HG02870 (cell line): ENCODE measurements around the gene SIRPA.

Experiments
- ATAC-seq: cut with Tn5 transposase; IDR thresholded peaks from one replicate; pipeline ENCODE4 v1.9.1; 2021; ENCODE audit warnings: mild to moderate bottlenecking, moderate library complexity; ENCODE audit not compliant: unreplicated experiment

SIRPA gene

DNA sequence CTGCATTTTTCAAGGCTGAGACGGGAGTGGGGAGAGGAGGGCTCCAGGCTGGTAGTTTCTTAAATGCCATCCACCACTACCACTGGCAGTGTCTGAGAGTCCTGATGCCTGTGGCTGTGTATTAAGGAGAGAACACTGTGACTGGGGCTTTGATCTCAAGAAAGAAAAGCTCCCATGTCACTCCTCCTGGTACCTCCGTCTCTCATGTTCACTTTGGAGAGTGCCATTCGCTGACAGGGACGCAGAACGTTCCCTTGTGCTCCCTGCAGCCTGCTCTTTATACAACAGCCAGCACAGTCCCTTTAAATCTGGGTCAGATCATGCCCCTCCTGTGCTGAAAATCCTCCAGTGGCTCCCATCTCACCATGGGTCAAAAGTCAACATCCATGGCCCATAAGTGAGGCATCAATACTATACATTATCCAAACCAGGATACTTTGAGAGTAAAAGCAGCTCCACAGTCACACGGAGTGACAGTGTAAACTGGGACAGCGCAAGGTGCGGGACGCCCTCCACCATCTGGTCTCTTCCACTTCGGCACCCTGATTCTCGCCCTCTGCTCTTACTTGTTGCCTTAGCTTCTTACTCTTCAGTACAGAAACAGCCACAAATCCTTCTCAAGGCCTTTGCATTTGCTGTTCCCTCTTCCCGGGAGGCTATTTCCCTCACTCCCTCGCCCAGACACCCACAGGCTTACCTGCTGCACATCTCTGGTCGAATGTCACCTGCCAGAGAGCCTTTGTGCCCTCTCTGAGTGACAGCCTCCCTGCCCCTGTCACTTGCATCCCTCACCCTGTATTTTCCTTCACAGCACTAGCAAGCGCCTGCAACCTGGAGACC lies 78.6 kb downstream of the SIRPA start:
- no peak for ATAC-seq

- no peak for ATAC-seq
Observed at GRCh38 chr20:1975291-1975690, 80.1 kb downstream of the SIRPA start.

GRCh38 chr20:1979106-1979778 lies 84.0 kb downstream of the SIRPA start:
- ATAC-seq = no peak

GRCh38 chr20:1982686-1983085 lies 87.5 kb downstream of the SIRPA start:
- ATAC-seq = no peak

DNA sequence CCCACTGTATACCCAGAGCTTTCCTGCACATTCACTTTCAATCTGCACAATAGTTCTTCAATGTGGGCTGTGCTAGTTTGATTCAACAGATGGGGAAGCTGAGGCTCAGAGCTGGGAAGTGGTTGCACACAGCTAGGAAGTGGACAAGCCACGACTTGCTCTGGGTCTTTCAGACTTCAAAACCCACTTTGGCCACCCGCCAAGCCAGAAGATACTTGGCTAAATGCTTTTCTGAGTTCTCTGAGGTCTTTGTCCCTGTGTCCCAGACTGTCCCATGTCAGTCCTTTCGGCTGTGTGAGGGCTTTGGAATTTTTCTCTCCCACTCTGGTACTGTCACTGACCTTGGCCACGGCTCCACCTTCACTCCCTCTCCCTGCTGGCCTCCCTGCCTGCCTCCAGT lies 88.1 kb downstream of the SIRPA start:
- ATAC-seq = no peak

DNA sequence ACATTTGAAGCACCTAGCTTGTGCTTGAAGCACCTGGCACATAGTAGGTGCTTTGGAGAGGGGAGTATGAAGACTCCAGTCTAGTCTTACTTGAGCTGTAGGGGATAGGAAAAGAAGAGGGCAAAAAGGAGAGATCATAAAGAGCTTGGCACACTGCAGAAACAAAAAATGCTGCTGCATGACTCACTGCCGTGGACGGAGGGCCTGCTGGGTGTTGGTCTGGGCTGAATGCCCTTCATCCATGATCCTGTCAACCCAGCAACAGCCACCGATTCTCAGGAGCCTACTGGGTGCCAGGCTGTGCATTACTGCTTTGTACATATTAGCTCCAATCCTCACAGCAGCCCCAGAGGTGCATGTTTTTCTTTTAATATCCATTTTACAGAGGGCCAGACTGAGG lies 92.6 kb downstream of the SIRPA start:
- no peak for ATAC-seq
